Raji (cell line): Measurements from ENCODE around the gene UMOD.

Experiments
- POLR2A ChIP-seq: IDR thresholded peaks from 2 replicates; pipeline ENCODE4 v1.6.1; 2011; ENCODE audit warnings: low read depth, low read length, control low read depth; ENCODE audit not compliant: insufficient read depth

UMOD gene

DNA sequence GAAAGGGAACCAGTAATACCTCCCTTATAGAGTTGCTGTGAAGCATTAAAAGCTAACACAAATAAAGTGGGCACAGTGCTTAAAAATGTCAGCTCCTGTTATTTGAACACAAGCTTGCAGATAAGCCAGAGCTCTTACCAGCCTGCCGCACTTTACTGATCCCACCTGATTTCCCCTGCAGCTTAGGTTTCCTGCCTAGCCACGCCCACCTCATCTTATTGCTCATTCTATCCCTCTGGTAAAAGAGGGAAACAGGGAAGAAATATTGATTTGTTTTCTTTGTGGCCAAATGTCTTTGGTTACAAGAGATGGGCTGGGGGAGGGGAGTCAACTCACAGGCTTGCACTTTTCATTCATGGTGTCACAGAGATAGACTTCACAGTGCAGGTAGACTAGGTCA lies 15.6 kb downstream of the UMOD start:
- TF ChIP-seq POLR2A: no peak

DNA sequence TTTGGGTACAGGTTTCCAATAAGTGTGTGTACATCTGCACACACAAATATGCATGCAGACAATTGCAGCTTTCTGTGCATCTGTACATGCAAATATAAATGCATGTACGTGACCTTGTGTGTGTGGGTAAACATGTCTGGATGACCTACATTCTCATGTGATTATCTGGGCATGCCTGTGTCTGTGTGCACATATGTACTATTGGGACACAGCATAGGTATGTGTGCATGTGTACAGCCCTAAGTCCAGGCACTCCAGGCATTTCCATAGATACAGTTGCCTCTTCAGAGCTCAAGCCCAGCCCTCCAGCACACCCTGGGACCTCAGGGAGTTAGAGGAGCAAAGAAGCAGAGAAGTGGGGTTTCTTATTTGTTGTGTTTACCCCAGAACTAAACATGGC lies 18.1 kb downstream of the UMOD start:
- TF ChIP-seq POLR2A: no peak

DNA sequence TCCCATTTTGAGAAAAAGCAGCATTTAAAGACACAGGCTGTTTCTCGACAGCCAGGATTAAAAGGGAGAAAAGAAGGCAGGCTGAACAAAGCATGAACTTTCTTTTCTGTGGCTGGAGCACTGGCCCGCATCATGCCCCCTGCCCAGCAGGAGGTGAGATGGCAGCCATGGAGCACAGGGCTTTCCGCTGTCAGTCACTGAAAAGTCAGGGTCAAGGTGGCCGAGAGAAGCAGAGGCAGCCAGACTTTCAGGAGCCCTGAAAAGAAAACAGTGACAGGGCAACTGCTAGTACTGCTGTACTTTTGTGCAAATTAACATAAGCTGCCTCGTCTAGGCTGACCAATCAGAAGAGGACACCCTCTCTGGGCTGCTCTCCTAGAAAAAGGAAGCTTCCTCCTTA lies 19.4 kb downstream of the UMOD start:
- no peak for TF ChIP-seq POLR2A

DNA sequence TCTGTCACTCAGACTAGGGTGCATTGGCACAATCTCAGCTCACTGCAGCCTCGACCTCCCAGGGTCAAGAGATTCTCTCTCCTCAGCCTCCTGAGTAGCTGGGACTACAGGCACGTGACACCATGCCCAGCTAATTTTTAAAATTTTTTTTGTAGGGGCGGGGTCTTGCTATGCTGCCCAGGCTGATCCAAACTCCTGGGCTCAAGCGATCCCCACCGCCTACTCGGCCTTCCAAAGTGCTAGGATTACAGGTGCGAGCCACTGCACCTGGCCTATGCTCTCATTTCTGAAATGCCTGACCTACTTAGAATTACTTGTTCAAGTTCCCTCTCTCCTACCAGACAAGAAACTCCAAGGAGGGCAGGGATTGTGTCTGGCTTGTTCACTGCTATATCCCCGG lies 20.1 kb downstream of the UMOD start:
- no peak for TF ChIP-seq POLR2A

DNA sequence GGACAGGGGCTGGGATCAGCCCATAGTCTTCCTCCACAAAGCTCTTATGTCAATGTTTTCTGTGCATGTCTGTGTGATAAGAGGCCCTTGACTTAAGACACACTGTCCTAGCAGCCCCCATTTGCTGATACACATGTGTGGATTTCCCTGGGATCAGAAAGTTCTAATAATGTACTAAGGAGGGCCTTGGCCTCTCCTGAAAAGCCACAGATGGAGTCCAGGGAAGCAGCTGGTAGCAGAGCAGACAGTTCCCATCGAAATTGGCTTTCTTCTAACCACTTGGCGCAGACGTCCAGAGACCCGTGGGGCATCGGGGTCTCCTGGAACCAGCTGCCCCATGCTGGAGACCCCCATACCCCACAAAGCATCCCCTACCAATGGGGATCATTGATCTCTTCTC lies 20.9 kb downstream of the UMOD start:
- no peak for TF ChIP-seq POLR2A

DNA sequence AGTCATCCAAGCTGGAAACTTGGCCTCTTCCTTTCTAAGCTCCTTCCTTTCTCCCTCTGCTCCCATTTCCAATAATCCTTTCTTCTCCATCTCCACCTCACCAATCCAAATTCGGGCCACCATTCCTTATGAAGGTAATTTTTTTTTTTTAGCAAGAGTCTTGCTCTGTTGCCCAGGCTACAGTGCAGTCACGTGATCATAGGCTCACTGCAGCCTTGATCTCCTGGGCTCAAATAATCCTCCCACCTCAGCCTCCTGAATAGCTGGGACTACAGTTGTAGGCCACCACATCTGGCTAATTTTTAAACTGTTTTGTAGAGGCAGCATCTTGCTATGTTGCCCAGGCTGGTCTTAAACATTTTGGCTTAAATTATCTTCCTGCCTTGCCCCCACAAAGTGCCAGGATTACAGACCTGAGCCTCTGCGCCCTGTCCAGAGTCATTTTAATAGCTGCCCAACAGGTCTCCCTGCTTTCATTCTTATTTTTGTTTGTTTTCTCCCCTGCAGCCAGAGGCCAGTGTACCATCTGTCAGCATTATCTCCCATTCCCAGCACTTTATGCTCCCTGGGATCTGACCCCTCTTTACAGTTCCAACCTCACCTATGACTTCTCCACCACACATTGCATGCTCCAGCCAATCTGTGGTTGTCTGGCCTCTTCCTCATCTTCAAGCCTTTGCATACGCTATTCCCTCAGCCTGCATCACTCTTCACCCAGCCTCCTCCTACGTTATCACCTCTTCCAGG lies 22.9 kb downstream of the UMOD start:
- no peak for TF ChIP-seq POLR2A

DNA sequence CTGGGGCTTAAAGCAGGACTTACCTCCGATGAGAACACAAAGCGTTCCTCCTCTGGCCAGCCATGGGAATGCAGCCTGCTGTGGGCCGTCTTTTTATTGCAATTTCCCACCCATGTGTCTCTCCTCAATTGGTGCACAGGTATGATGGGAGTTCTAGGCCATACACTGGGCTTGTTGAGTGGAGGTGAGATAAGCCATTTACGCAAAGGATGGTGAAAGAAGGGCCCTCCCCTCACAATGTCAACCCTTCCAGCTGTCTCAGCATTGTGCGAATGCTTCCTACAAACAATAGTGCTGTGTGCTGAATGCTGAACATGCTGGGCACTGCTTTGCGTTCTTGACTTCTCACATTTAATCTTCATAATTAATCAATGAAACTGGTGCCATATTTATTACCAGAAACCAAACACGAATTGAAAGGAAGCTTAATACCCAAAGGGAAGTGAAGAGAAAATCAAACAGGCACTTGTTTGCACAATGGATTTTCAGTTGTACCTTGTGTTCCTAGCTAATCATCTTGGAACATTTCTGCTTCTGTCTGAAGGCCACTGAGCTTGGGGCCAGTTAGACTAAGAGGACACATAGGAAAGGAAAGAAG lies 25.0 kb downstream of the UMOD start, which contains the start of gene GP2:
GP2 (minus strand) TSS at position 70 of the 598 bp plus-strand sequence. CDS start 1,082 bp downstream, outside the sequence.
- no peak for TF ChIP-seq POLR2A

DNA sequence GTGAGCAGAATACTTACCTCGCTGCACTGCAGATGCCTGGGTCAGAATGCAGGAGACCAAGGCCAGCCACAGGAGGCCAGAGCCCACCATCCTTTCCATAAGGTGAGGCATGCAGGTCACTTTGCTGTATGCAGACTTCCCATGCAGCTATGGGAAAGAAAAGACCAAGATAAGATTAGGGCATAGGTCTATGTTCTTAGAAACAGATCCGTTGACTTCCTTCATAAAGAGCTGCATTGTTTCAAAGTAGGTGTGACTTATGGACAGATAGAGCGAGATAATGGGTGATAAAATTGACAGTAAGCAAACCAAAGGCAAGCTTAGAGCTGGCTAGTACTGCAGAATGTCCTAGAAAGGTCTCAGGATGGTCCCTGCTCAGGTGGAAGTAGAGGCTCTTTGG lies 26.2 kb downstream of the UMOD start:
- no peak for TF ChIP-seq POLR2A

DNA sequence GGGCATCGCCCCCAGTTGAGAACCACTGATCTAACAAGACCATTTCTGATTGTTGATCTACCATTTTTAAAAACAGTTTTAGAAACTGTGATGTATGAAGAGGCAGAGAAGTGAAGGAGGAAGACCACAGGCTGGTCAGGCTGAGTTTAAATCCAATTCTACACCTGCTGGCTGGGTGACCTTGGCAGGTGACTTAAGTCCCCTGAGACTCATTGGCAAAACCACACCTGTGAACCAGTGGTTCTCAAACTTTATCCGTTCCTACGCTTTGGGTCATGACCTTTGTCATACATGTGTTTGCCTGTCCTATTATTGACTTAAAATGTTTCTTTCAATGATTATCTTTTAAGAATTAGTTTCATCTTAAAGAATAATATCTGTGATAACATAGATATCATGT lies 27.5 kb downstream of the UMOD start:
- TF ChIP-seq POLR2A: no peak

DNA sequence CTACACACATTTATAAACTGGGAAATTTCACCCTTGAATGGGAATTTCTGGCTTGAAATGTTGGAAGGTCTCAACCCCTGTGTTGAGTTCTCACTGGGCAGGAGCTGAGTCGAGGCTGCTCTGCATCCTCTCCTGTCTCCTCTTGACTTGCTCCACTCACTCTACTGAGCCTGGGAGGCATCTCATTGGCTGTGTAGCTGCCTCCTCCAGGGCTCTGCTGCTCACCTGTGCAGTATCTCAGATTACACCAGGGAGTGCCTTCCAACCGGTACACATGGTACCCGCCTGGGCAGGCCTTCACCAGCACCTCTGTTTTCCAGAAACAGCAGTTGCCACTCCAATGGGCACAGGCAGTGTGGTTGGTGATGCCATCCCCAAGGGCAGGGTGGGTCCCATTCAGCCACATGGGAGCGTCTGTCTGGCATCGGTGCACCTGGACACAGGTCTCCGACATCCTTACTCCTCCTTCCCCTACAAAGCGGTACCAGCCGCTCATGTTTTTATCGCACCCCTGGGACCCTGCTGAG lies 28.9 kb downstream of the UMOD start:
- no peak for TF ChIP-seq POLR2A

DNA sequence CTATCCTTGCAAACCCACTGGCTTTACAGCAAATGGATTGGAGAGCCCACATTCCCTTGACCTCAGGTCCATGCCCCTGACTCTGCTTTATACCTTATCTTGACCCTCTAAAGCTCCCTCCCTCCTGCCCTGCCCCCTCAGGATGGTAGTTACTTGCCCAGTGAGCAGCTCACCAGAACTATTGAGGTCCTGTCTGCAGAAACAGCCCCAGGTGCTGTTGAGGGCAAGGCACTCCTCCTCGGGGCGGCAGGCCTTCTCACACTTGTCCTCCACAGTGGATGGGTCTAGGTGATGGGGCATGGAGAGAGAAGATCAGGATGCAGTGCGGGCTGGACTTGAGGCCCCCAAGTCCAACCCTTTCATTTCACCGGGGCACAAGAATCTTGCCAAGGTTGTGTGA lies 29.8 kb downstream of the UMOD start:
- TF ChIP-seq POLR2A: no peak

DNA sequence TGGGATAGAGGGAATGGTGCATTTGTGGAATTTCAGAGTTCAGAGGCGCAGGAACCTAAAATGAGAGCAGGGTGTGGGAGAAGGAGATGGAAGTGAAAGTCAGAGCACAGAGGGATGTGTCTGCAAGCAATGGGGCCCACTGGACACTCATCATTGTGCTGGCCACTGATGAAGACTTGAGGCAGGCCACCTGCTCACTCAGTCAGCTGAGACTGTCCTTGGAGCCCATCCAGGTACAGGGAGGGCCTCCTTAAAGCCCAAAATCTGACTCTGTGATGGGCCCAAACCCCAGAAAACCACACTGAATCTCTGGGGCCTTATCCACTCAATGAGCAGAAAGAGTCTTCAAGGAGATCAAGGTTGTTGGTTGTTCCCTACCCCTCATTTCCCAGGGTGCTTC lies 30.8 kb downstream of the UMOD start:
- TF ChIP-seq POLR2A: no peak

DNA sequence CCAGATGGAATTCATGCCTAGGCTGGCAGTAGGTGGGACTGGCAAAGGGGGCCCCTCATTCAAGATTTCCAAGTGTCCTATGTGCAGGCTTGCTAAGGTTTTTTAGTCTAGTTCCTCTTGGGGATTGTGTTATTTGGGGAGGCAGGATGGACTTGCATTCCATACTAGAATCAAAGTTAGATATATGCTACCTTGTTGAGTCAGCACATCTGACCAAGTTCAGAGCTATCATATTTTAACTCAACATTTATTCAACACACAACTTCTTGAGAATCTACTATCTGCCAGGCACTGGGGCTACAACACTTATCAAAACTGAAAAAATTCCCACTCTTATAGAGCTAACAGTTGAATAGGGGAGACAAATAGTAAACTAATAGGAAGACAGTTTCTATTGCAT lies 31.9 kb downstream of the UMOD start:
- TF ChIP-seq POLR2A: no peak

DNA sequence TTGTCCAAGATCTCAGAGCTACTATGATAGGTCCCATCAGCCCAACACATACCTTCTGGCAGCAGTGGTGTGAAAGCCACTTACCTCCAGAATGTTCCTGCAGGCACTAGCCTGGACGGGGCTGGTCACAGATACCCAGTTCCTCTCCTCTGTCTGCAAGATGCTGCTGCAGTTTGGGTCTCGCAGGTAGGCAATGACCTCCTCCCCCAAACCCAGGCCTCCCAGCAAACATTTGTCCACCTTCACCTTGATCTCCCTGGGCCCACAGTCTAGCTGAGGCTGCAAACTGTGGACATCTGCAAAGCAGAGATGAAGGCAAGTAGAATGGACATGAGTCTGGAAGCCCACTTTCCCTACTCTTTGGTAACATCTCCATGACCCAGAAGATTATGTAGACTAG lies 32.3 kb downstream of the UMOD start:
- no peak for TF ChIP-seq POLR2A

DNA sequence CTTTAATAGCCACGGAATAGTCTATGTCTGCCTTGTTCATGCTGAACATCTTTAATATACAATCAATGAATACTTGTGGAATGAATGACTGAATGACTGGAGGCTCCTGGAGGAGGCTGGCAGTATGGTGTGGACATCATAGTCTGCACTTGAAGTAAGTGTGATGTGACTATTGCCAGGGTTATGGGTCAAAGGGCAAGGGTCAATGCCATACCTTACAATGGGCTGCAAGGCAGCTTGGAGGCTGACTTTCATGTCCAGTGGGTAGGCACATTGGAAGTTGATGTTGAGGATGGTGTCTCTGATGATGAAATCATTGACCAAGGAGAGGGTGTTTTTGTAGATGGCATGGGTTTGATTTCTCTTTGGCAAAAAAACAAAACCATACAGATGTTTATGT lies 33.1 kb downstream of the UMOD start:
- no peak for TF ChIP-seq POLR2A

DNA sequence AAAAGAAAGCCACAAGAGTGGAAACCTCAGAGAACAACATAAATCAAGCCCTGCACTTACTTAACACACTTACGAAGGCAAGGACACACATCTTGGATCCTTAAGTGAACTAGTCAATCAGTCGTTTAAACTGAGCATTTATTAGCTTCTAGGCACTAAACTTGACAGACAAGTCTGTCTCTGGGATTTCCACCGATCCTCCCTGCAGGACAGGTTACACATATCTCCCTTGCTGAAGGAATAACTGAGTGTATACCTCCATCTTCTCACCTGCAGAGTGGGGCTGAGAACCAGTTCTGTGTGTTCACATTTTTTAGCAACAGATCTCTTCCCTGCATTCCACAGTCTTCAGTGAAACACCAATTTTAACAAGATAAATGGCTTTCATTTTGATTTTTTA lies 34.1 kb downstream of the UMOD start:
- no peak for TF ChIP-seq POLR2A
